GM12875 (cell line): ENCODE measurements around the gene ZNF415.

Experiments
- H3K4me3 ChIP-seq: one replicate; pipeline ENCODE4 v1.5.1; 2011; ENCODE audit warnings: low read depth, low read length, control low read depth
- TF ChIP-seq, protein P1 (sequence below): IDR thresholded peaks from 2 replicates; pipeline ENCODE4 v1.5.1; 2011; ENCODE audit warnings: low read depth, mild to moderate bottlenecking, control low read depth, inconsistent platforms, low read length, moderate library complexity, borderline replicate concordance; ENCODE audit not compliant: insufficient read depth

The ZNF415 gene

DNA sequence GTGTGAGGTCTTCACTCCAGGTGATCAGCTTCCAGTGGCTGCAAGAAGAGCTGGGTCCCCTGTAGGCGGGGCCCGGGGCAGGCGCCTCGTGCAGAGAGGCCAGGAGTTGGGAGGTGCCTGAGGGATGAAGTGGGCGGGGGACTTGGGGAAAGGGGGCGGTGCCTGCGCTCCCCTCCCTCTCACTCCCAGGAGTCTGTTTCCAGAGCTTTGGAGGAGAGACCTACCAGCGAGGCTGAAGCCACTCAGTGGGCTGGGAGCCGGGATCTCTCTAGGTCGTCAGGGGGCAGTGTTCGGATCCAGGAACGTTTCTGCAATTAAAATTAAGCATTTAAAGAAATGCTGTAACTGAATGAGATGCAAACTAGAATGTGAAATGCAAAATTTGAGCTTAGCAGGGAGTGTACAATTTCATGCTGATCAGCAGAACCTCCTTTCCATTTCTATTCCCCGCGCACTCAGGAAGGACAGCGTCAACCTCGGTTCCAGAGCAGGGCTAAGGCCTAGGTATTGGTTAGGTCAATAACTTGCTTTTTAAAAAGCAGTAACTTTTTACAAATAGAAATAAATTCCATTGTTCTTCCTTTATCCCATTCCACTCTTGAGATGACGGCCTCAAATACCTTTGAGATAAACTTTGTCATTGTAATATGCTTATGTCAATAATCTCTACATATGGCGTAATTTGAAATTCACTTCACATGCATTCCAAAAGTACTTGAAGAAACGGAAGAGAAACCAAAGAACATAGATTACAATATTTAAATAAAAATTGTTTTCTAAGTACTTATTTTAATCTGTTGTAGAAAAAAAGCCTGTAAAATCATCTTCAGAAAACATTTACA, 41.1 kb downstream of the ZNF415 start:
- TF ChIP-seq, protein P1, sequence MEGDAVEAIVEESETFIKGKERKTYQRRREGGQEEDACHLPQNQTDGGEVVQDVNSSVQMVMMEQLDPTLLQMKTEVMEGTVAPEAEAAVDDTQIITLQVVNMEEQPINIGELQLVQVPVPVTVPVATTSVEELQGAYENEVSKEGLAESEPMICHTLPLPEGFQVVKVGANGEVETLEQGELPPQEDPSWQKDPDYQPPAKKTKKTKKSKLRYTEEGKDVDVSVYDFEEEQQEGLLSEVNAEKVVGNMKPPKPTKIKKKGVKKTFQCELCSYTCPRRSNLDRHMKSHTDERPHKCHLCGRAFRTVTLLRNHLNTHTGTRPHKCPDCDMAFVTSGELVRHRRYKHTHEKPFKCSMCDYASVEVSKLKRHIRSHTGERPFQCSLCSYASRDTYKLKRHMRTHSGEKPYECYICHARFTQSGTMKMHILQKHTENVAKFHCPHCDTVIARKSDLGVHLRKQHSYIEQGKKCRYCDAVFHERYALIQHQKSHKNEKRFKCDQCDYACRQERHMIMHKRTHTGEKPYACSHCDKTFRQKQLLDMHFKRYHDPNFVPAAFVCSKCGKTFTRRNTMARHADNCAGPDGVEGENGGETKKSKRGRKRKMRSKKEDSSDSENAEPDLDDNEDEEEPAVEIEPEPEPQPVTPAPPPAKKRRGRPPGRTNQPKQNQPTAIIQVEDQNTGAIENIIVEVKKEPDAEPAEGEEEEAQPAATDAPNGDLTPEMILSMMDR: no peak
- no peak overlapping the region for H3K4me3 ChIP-seq

DNA sequence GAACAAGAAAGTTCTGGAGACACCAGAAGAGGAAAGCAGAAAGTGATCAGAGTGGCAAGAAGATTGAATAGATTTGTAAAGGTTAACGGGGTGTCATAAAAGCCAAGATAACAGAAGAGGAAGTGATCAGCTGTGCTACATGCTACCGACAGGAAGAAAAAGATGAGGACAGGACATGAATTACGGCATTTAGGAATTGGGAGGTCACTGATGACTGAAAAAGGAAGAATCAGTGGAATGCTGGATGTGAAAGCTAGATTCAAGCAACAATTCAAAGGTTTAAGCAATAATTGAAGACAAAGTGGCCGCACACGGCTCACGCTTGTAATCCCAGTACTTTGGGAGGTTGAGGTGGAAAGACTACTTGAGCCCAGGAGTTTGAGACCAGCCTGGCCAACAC, 44.6 kb downstream of the ZNF415 start:
- TF ChIP-seq, protein P1: no peak

GRCh38 chr19:53086949-53087348, 45.8 kb downstream of the ZNF415 start:
- H3K4me3 ChIP-seq: no peak overlapping the region
- TF ChIP-seq, protein P1: no peak

More for the DNA sequence above, 44.6 kb downstream of the ZNF415 start:
- no peak overlapping the region for H3K4me3 ChIP-seq

GRCh38 chr19:53085496-53085895, 47.2 kb downstream of the ZNF415 start:
- TF ChIP-seq, protein P1: no peak
- H3K4me3 ChIP-seq: no peak overlapping the region

DNA sequence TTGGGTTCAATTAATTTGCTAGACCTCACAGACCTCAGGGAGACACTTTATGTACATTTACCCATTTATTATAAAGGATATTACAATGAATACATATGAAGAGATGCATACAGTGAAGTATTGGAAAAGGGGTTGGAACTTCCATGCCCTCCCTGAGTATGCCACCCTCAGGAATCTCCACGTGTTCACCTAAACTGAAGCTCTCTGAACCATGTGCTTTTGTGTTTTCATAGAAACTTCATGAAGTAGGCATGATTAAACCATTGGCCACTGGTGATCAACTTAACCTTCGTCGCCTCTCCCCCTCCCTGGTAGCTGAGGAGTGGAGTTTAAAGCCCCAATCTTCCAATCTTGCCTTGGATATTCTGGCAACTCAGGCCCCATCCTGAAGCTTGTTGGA, 49.8 kb downstream of the ZNF415 start:
- TF ChIP-seq, protein P1: no peak
- no peak overlapping the region for H3K4me3 ChIP-seq

DNA sequence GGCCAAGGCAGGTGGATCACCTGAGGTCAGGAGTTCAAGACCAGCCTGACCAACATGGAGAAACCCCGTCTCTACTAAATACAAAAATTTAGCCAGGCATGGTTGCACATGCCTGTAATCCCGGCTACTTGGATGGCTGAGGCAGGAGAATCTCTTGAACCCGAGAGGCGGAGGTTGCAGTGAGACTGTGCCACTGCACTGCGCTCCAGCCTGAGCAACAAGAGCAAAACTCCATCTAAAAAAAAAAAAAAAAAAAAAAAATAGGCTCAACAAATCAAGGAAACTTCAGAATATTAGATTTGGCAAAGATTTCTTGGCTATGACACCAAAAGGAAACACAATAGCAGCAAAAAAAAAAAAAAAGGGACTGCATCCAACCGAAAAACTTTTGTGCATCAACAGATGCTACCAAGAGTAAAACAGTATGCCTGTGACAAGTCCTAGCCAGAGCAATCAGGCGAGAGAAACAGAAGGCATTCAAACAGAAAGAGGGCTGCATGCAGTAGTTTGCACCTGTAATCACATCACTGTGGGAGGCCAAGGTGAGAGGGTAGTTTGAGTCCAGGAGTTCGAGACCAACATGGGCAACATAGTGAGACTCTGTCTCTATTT, 53.3 kb downstream of the ZNF415 start:
- TF ChIP-seq, protein P1: no peak
- no peak overlapping the region for H3K4me3 ChIP-seq

DNA sequence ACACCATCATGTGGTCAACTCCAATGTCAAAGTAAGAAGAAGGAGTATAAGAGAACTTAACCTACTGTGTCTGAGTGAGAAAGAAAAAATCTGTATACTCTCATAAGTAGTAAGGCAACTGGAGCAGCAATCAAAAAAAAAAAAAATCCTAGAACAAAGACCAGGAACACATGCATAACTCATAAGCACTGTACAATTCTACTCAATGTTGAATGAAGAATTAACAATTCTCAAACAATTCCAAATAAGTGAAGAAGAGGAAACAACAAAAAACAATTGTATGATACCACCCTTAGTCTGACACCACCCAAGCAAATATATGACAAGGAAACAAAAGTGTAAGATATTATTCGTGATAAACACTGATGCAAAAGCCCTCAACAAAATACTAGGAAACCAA, 54.0 kb downstream of the ZNF415 start:
- no peak overlapping the region for H3K4me3 ChIP-seq
- TF ChIP-seq, protein P1: no peak
